H1 (cell line): ENCODE results near the gene DACT1. TPM values are rescaled to one million over a fixed set of nuclear protein-coding genes. Genes with fewer than 3 reads are reported as not detected.

Source experiments
- CTCF ChIA-PET: fragments of 300-600 bp; sonication (Branson Sonifier 250); formaldehyde crosslinking; loops from one replicate; lab custom pipeline; 2021; ENCODE audit not compliant: partially characterized antibody; lab: Charles Lee
- POLR2A ChIA-PET: fragments of 300-600 bp; sonication (Branson Sonifier 250); formaldehyde crosslinking; loops from one replicate; lab custom pipeline; 2021; ENCODE audit warnings: inconsistent platforms; ENCODE audit not compliant: partially characterized antibody; lab: Charles Lee
- DNase-seq, 2 experiments: peaks; one replicate each; pipeline versions ENCODE4 v3.0.0 to v3.0.0-alpha.2; 2010 to 2022; ENCODE audit warnings: low spot score in 2 of 2, low read depth in 1 of 2, mixed read lengths in 1 of 2
- FAIRE-seq: peaks from 2 replicates; lab custom pipeline; 2011; peaks lifted over from hg19 to GRCh38; lab: Jason Lieb, UNC
- H2AFZ ChIP-seq: 2 replicates; pipeline ENCODE4 v1.8.1; 2012; ENCODE audit warnings: low read length, inconsistent platforms
- H2AK5ac ChIP-seq: 2 replicates; pipeline ENCODE4 v1.6.1; 2013; ENCODE audit warnings: low read depth, low read length
- H2BK120ac ChIP-seq: replicated peaks from 2 replicates; pipeline ENCODE3; 2013; ENCODE audit warnings: low read depth, low read length, inconsistent platforms
- H2BK12ac ChIP-seq: 2 replicates; pipeline ENCODE4 v1.6.1; 2013; ENCODE audit warnings: low read depth, low read length
- H2BK15ac ChIP-seq: 2 replicates; pipeline ENCODE4 v1.6.1; 2013; ENCODE audit warnings: low read length
- H2BK20ac ChIP-seq: 2 replicates; pipeline ENCODE4 v1.6.1; 2013; ENCODE audit warnings: low read length
- H2BK5ac ChIP-seq: 2 replicates; pipeline ENCODE4 v1.6.1; 2013; ENCODE audit warnings: low read depth, low read length
- H3K14ac ChIP-seq: 2 replicates; pipeline ENCODE4 v1.6.1; 2013; ENCODE audit warnings: inconsistent platforms; ENCODE audit not compliant: insufficient read length
- H3K18ac ChIP-seq: 2 replicates; pipeline ENCODE4 v1.6.1; 2013; ENCODE audit warnings: low read length; ENCODE audit errors: extremely low read depth
- H3K23ac ChIP-seq: 2 replicates; pipeline ENCODE4 v1.6.1; 2013; ENCODE audit warnings: inconsistent platforms; ENCODE audit not compliant: insufficient read length
- H3K23me2 ChIP-seq: 2 replicates; pipeline ENCODE4 v1.6.1; 2013; ENCODE audit warnings: low read depth, low read length
- H3K27ac ChIP-seq: 2 replicates; pipeline ENCODE4 v1.6.1; 2011; ENCODE audit warnings: low read depth, low read length, inconsistent platforms
- H3K27me3 ChIP-seq, 4 experiments: replicated peaks in 1 of 4; 1 replicate in 1 of 4; 2 replicates in 3 of 4; pipeline versions ENCODE4 v1.6.1 to v1.8.1; 2011 to 2013; ENCODE audit warnings: low read length in 3 of 4, mild to moderate bottlenecking in 3 of 4, inconsistent platforms in 2 of 4, mixed read lengths in 2 of 4, moderate library complexity in 1 of 4; ENCODE audit not compliant: control insufficient read depth in 3 of 4, insufficient read depth in 3 of 4; ENCODE audit errors: extremely low read depth in 1 of 4
- H3K36me3 ChIP-seq, 4 experiments: 2 replicates each; pipeline versions ENCODE4 v1.6.1 to v1.8.1; 2011 to 2013; ENCODE audit warnings: mild to moderate bottlenecking in 4 of 4, low read length in 3 of 4, moderate library complexity in 2 of 4, control low read depth in 1 of 4, inconsistent platforms in 1 of 4; ENCODE audit not compliant: insufficient read depth in 4 of 4, control insufficient read depth in 2 of 4
- H3K4ac ChIP-seq: replicated peaks from 2 replicates; pipeline ENCODE3; 2013; ENCODE audit warnings: low read length, low read depth, mixed read lengths, inconsistent platforms; ENCODE audit not compliant: insufficient read length
- H3K4me1 ChIP-seq, 4 experiments: replicated peaks in 1 of 4; 1 replicate in 1 of 4; 2 replicates in 3 of 4; pipeline versions ENCODE4 v1.6.1 to v1.8.1; 2011 to 2013; ENCODE audit warnings: low read length in 3 of 4, inconsistent platforms in 2 of 4, mixed read lengths in 1 of 4; ENCODE audit not compliant: insufficient read depth in 4 of 4, control insufficient read depth in 3 of 4
- H3K4me2 ChIP-seq, 2 experiments: 2 replicates each; pipeline versions ENCODE4 v1.6.1 to v1.8.1; 2011 to 2013; ENCODE audit warnings: low read depth in 2 of 2, low read length in 2 of 2, control low read depth in 1 of 2, inconsistent platforms in 1 of 2, mild to moderate bottlenecking in 1 of 2; ENCODE audit not compliant: insufficient read depth in 1 of 2
- H3K4me3 ChIP-seq, 4 experiments: fragments of 200-600, 300-600 bp in 1 of 4; sonication (generic), shearing (Covaris generic), sonication (Bioruptor Twin) in 1 of 4; 2 replicates each; pipeline versions ENCODE4 v1.5.1 to v1.8.1; 2011 to 2016; ENCODE audit warnings: low read length in 4 of 4, low read depth in 3 of 4, control low read depth in 2 of 4, inconsistent platforms in 2 of 4, mild to moderate bottlenecking in 2 of 4, mixed read lengths in 1 of 4, moderate library complexity in 1 of 4; ENCODE audit not compliant: insufficient read depth in 2 of 4; ENCODE audit errors: extremely low read depth in 1 of 4
- H3K56ac ChIP-seq: replicated peaks from 2 replicates; pipeline ENCODE3; 2013; ENCODE audit warnings: low read depth, mild to moderate bottlenecking, mixed read lengths, low read length, inconsistent platforms; ENCODE audit not compliant: insufficient read length
- H3K79me1 ChIP-seq: 2 replicates; pipeline ENCODE4 v1.6.1; 2013; ENCODE audit warnings: low read depth, low read length, control low read depth
- H3K79me2 ChIP-seq, 2 experiments: 2 replicates each; pipeline versions ENCODE4 v1.6.1 to v1.8.1; 2012 to 2013; ENCODE audit warnings: low read length in 2 of 2, mild to moderate bottlenecking in 2 of 2, inconsistent platforms in 1 of 2; ENCODE audit not compliant: insufficient read depth in 2 of 2, control insufficient read depth in 1 of 2
- H3K9ac ChIP-seq, 4 experiments: replicated peaks in 1 of 4; 1 replicate in 1 of 4; 2 replicates in 3 of 4; pipeline versions ENCODE4 v1.6.1 to v1.8.1; 2011 to 2013; ENCODE audit warnings: low read depth in 3 of 4, low read length in 3 of 4, control low read depth in 2 of 4, mild to moderate bottlenecking in 2 of 4, moderate library complexity in 2 of 4, inconsistent platforms in 1 of 4; ENCODE audit errors: extremely low read depth in 1 of 4
- H3K9me3 ChIP-seq, 2 experiments: 2 replicates each; pipeline versions ENCODE4 v1.6.1 to v1.8.1; 2012 to 2013; ENCODE audit warnings: mild to moderate bottlenecking in 2 of 2, moderate library complexity in 2 of 2, control low read depth in 1 of 2, inconsistent platforms in 1 of 2, low read depth in 1 of 2, low read length in 1 of 2, mixed read lengths in 1 of 2; ENCODE audit not compliant: insufficient read depth in 2 of 2
- H4K20me1 ChIP-seq, 2 experiments: replicated peaks in 1 of 2; 2 replicates each; pipeline versions ENCODE3 to v1.8.1; 2011 to 2013; ENCODE audit warnings: inconsistent platforms in 2 of 2, low read length in 2 of 2, mild to moderate bottlenecking in 1 of 2; ENCODE audit not compliant: insufficient read depth in 2 of 2, control insufficient read depth in 1 of 2
- H4K5ac ChIP-seq: 2 replicates; pipeline ENCODE4 v1.6.1; 2013; ENCODE audit warnings: low read length, low read depth, mixed read lengths, inconsistent platforms; ENCODE audit not compliant: insufficient read length
- H4K8ac ChIP-seq: 2 replicates; pipeline ENCODE4 v1.8.0; 2013; ENCODE audit warnings: mild to moderate bottlenecking, moderate library complexity, low read length, inconsistent platforms; ENCODE audit not compliant: insufficient read depth; ENCODE audit errors: extremely low read depth
- H4K91ac ChIP-seq: replicated peaks from 2 replicates; pipeline ENCODE3; 2013; ENCODE audit warnings: low read length, mixed read lengths, inconsistent platforms; ENCODE audit not compliant: insufficient read length
- WGBS, 2 experiments: shearing (Covaris generic) in 1 of 2; methylation state at CpG; one replicate each; pipeline versions ENCODE4 v1.1.6 to v1.1.7; 2013 to 2015; ENCODE audit warnings: low lambda C conversion rate in 2 of 2, mixed read lengths in 2 of 2, inconsistent platforms in 1 of 2, low coverage in 1 of 2, missing lambda C conversion rate in 1 of 2; ENCODE audit not compliant: insufficient replicate concordance in 2 of 2, insufficient coverage in 1 of 2, insufficient read length in 1 of 2; ENCODE audit errors: extremely low coverage in 1 of 2, missing lambda C conversion rate in 1 of 2; 5-methylcytosine and 5-hydroxymethylcytosine counted together
- polyA plus RNA-seq, 7 experiments: library from polyadenylated mRNA; depleted of rRNA in 3 of 7; stranded (reverse) in 5 of 7; unstranded in 2 of 7; fragments of >200 nt in 5 of 7; fragments of 200-250 nt in 2 of 7; gene quantifications; 1 replicate in 5 of 7; 2 replicates in 1 of 7; 4 replicates in 1 of 7; pipeline versions ENCODE4 v1.2.1 to v1.2.3, GENCODE V29; 2011 to 2013; ENCODE audit warnings: missing spikeins in 2 of 7, mixed read lengths in 2 of 7
- total RNA-seq: library from RNA; stranded (reverse); fragmentation: NEBNext Ultra II Directional; extraction: Animal tissue kit (Norgen Biotek cat#: 25700); gene quantifications from 2 replicates; pipeline ENCODE4 v1.2.1, GENCODE V29; 2021
- TF ChIP-seq, protein P1 (sequence below), 3 experiments: IDR thresholded peaks; 1 replicate in 2 of 3; 2 replicates in 1 of 3; pipeline versions ENCODE4 v1.5.1 to v1.6.1; 2011; ENCODE audit warnings: low read length in 3 of 3, mild to moderate bottlenecking in 3 of 3, inconsistent platforms in 2 of 3, low read depth in 1 of 3, moderate library complexity in 1 of 3; ENCODE audit not compliant: insufficient read depth in 1 of 3; ENCODE audit errors: control extremely low read depth in 1 of 3

Gene DACT1
- total and polyA plus RNA-seq, 2 of the 8 experiments (the other 6 are each of a cell fraction or from before 2014, with no cell fraction given), result 3.2 to 29.8 TPM

DNA sequence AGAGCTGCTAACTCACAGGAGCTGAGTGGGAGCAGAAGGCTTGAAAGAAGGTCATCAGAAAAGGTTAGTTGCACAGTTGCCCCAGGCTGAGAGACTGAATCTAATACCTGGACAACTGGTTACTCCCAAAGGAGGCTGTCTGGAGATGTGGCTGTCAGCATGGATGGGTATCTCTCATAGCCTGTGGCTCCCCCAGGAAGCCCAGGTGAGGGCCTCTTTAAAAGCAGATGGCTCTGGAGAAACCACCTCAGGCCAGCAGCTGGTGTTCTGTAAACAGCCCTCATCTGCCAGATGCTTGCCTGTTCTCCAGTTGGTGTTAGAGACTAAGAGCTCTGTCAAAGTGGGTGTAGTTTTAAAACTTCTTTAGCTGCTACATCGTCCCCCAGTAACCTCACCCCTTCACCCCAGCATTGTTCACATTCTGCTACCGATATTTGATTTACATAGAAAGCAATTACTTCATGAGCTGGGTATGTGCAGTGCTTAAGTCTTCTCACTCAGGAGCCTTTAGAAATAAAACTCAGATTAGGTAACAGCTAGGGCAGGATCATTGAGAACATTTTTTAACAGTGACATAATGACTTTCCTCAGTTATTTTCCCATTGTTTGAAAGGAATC is 25.8 kb downstream of the DACT1 start:
- ChIA-PET CTCF (interaction anchor here (0.8 to 1.6 kb wide), 5 partner anchors 17 to 357 kb away, joined by 3 to 5 read pairs (median 3); no protein-coding TSS in a partner anchor), POLR2A (no interaction called here)
- H3K27ac ChIP-seq, result no peak overlapping the region
- H3K18ac ChIP-seq, result no peak overlapping the region
- no peaks in the 10 kb centered on the region for H3K36me3 ChIP-seq
- 47% methylated on average over 2 of the region's 2 CpGs; no CpG with 5 or more reads in 1 of the 2 experiments for WGBS, 2 experiments
- H2BK12ac ChIP-seq, result no peak overlapping the region
- H4K20me1 ChIP-seq, result no peaks in the 10 kb centered on the region
- H2BK20ac ChIP-seq, result no peak overlapping the region
- no peak overlapping the region for H2AK5ac ChIP-seq
- no peaks in the 10 kb centered on the region for H3K27me3 ChIP-seq
- DNase-seq, result peak in 1 of 2 experiments; percentile 38
- H2BK120ac ChIP-seq, result no peak overlapping the region
- H2BK15ac ChIP-seq, result no peak overlapping the region
- no peak overlapping the region for H2AFZ ChIP-seq
- no peak overlapping the region for H4K91ac ChIP-seq
- no peak overlapping the region for H4K5ac ChIP-seq
- H3K4ac ChIP-seq, result no peak overlapping the region
- H3K56ac ChIP-seq, result no peak overlapping the region
- H3K79me2 ChIP-seq, result no peaks in the 10 kb centered on the region
- TF ChIP-seq, protein P1, sequence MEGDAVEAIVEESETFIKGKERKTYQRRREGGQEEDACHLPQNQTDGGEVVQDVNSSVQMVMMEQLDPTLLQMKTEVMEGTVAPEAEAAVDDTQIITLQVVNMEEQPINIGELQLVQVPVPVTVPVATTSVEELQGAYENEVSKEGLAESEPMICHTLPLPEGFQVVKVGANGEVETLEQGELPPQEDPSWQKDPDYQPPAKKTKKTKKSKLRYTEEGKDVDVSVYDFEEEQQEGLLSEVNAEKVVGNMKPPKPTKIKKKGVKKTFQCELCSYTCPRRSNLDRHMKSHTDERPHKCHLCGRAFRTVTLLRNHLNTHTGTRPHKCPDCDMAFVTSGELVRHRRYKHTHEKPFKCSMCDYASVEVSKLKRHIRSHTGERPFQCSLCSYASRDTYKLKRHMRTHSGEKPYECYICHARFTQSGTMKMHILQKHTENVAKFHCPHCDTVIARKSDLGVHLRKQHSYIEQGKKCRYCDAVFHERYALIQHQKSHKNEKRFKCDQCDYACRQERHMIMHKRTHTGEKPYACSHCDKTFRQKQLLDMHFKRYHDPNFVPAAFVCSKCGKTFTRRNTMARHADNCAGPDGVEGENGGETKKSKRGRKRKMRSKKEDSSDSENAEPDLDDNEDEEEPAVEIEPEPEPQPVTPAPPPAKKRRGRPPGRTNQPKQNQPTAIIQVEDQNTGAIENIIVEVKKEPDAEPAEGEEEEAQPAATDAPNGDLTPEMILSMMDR (IDR thresholded peaks at IDR 0.05; ENCODE audit: control extremely low read depth in 1 of 3, insufficient read depth in 1 of 3, low read depth in 1 of 3, low read length in 3 of 3), result no peak
- H3K79me1 ChIP-seq, result no peaks in the 10 kb centered on the region
- FAIRE-seq, result no peak
- H3K9ac ChIP-seq, result no peak overlapping the region
- H3K4me1 ChIP-seq, result no peaks in the 10 kb centered on the region
- H3K4me2 ChIP-seq, result no peak overlapping the region
- H3K23me2 ChIP-seq, result no peaks in the 10 kb centered on the region
- H4K8ac ChIP-seq, result no peak overlapping the region
- no peak overlapping the region for H2BK5ac ChIP-seq
- no peak overlapping the region for H3K4me3 ChIP-seq
- H3K23ac ChIP-seq, result no peak overlapping the region
- no peaks in the 10 kb centered on the region for H3K9me3 ChIP-seq
- no peak overlapping the region for H3K14ac ChIP-seq
